ENCODE measurements around the gene TP53INP2. TPM values are rescaled to one million over a fixed set of nuclear protein-coding genes. Genes with fewer than 3 reads are reported as not detected.

TP53INP2 gene
- total and polyA plus RNA-seq, 2 of the 8 experiments (the other 6 are each of a cell fraction or from before 2014, with no cell fraction given) = 2.4 to 4.8 TPM

- TF ChIP-seq E2F6 (IDR thresholded peaks at IDR 0.05) (0 out of 2 replicates have a peak, but pooled peaks have one; percentile 49), CEBPB (IDR thresholded peaks at IDR 0.05; ENCODE audit: low read depth, low read length) (no peak), POLR2A (IDR thresholded peaks at IDR 0.05; ENCODE audit: control extremely low read depth in 1 of 2, low read depth in 2 of 2, low read length in 2 of 2) (no peak; a peak in 1 of 3 replicates)
- TF ChIP-seq, protein P1, sequence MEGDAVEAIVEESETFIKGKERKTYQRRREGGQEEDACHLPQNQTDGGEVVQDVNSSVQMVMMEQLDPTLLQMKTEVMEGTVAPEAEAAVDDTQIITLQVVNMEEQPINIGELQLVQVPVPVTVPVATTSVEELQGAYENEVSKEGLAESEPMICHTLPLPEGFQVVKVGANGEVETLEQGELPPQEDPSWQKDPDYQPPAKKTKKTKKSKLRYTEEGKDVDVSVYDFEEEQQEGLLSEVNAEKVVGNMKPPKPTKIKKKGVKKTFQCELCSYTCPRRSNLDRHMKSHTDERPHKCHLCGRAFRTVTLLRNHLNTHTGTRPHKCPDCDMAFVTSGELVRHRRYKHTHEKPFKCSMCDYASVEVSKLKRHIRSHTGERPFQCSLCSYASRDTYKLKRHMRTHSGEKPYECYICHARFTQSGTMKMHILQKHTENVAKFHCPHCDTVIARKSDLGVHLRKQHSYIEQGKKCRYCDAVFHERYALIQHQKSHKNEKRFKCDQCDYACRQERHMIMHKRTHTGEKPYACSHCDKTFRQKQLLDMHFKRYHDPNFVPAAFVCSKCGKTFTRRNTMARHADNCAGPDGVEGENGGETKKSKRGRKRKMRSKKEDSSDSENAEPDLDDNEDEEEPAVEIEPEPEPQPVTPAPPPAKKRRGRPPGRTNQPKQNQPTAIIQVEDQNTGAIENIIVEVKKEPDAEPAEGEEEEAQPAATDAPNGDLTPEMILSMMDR (IDR thresholded peaks at IDR 0.05; ENCODE audit: control extremely low read depth in 1 of 3, insufficient read depth in 1 of 3, low read depth in 1 of 3, low read length in 3 of 3) = peak in 1 of 3 experiments; percentile 25; a peak in 1 of 4 replicates
Measured at GRCh38 chr20:34709831-34710567, 5.9 kb downstream of the TP53INP2 start (continued).
